Effector memory CD8-positive, alpha-beta T cell (primary cell): Measurements from ENCODE around the gene GTF2F2.

ENCODE experiments used
- ATAC-seq: fragments of 150-1000 bp; cut with Tn5 transposase; replicated peaks from 2 replicates; pipeline ENCODE4 v1.10.0; 2021; ENCODE audit warnings: mild to moderate bottlenecking, moderate library complexity
- DNase-seq, 3 experiments: peaks; one replicate each; pipeline ENCODE4 v3.0.0; 2021
- H3K27ac Mint-ChIP-seq, 2 donors: one replicate each; pipeline ENCODE4 v1.8.0; 2022; ENCODE audit warnings: mild to moderate bottlenecking in 2 of 2, mixed read lengths in 2 of 2, moderate library complexity in 2 of 2
- H3K27me3 Mint-ChIP-seq, 2 donors: one replicate each; pipeline ENCODE4 v1.8.0; 2022; ENCODE audit warnings: mixed read lengths in 2 of 2
- H3K36me3 Mint-ChIP-seq: one replicate; pipeline ENCODE4 v1.8.0; 2022; ENCODE audit warnings: mild to moderate bottlenecking, moderate library complexity, mixed read lengths; ENCODE audit not compliant: insufficient read depth
- H3K4me1 Mint-ChIP-seq, 2 donors: one replicate each; pipeline ENCODE4 v1.8.0; 2022; ENCODE audit warnings: low read depth in 2 of 2, mixed read lengths in 2 of 2
- H3K4me3 Mint-ChIP-seq, 2 donors: one replicate each; pipeline ENCODE4 v1.8.0; 2022; ENCODE audit warnings: mild to moderate bottlenecking in 2 of 2, mixed read lengths in 2 of 2, moderate library complexity in 2 of 2
- H3K9me3 Mint-ChIP-seq, 2 donors: one replicate each; pipeline ENCODE4 v1.8.0; 2022; ENCODE audit warnings: mixed read lengths in 2 of 2
- total RNA-seq, 9 experiments: gene quantifications; one replicate each; lab custom pipeline; 2026; lab: John Stamatoyannopoulos, UW

Gene GTF2F2, protein sequence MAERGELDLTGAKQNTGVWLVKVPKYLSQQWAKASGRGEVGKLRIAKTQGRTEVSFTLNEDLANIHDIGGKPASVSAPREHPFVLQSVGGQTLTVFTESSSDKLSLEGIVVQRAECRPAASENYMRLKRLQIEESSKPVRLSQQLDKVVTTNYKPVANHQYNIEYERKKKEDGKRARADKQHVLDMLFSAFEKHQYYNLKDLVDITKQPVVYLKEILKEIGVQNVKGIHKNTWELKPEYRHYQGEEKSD
- total RNA-seq: 23.4 to 73.9 (median 36.5) reads per million in 9 experiments

GRCh38 chr13:45119991-45120864 is at the start of gene GTF2F2:
Gene GTF2F2, plus strand, starts transcription at chr13:45120510. Its CDS starts 146 bp downstream, at chr13:45120656.
- no peak within 1 kb of the TSS for H3K4me3 Mint-ChIP-seq
- no peaks in the 10 kb centered on the region for H3K9me3 Mint-ChIP-seq
- H3K4me1 Mint-ChIP-seq: peaks cover 7 to 11% of the 10 kb centered on the region in 2 donors
- peaks cover under 1% of the 10 kb centered on the region for H3K36me3 Mint-ChIP-seq
- DNase-seq (peak; percentile 81 to 85 (median 83)), ATAC-seq (peak; percentile 67)
- no peaks in the 10 kb centered on the region for H3K27me3 Mint-ChIP-seq
- no peak within 1 kb of the TSS for H3K27ac Mint-ChIP-seq

DNA sequence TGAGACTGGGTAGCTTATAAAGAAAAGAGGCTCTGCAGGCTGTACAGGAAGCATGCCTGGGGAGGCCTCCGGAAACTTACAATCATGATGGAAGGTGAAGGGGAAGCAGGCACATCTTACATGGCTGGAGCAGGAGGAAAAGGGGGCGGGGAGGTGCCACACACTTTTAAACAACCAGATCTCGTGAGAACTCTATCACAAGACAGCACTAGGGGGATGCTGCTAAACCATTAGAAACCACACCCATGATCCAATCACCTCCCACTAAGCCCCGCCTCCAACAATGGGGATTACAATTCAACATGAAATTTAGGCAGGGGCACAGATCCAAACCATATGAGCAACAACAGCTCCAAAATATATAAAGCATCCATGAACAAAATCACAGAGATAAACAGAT is 46.5 kb upstream of the GTF2F2 start:
- Mint-ChIP-seq H3K36me3 (no peaks in the 10 kb centered on the region), H3K4me3 (no peak overlapping the region), H3K27ac (no peak overlapping the region), H3K27me3 (peaks cover 9 to 17% of the 10 kb centered on the region in 2 donors), H3K9me3 (no peaks in the 10 kb centered on the region), H3K4me1 (peaks cover 7 to 11% of the 10 kb centered on the region in 2 donors)
- DNase-seq (no peak), ATAC-seq (no peak)

DNA sequence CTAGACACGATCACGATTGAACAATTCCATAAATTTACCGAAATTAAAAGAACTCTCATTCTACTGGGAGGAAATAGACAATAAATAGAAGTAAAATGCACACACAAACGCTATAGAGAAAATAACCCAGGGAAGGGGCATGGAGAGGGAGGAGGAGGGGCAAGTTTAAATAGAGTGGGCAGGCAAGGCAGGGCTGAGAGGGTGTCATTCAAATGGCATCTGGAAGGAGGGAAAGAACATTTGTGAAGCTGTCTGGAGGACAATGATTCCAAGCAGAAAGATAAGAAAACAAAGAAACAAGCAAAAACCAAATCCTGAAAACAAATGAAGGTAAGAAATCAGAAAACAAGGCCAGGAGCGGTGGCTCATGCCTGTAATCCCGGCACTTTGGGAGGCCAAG is 45.6 kb upstream of the GTF2F2 start:
- no peak overlapping the region for H3K27ac Mint-ChIP-seq
- ATAC-seq (no peak), DNase-seq (no peak)
- H3K4me1 Mint-ChIP-seq: peaks cover 7 to 11% of the 10 kb centered on the region in 2 donors
- H3K9me3 Mint-ChIP-seq: no peaks in the 10 kb centered on the region
- H3K4me3 Mint-ChIP-seq: no peak overlapping the region
- peaks cover 9 to 17% of the 10 kb centered on the region in 2 donors for H3K27me3 Mint-ChIP-seq
- no peaks in the 10 kb centered on the region for H3K36me3 Mint-ChIP-seq

GRCh38 chr13:45078003-45078402 is 42.3 kb upstream of the GTF2F2 start:
- DNase-seq: no peak
- Mint-ChIP-seq H3K27ac (peak overlapping the region; percentile 3 to 7), H3K4me1 (peaks cover 7 to 11% of the 10 kb centered on the region in 2 donors), H3K27me3 (peaks cover 9 to 23% of the 10 kb centered on the region in 2 donors), H3K36me3 (no peaks in the 10 kb centered on the region), H3K9me3 (no peaks in the 10 kb centered on the region), H3K4me3 (peak overlapping the region in 1 of 2 donors; percentile 0)
- ATAC-seq: no peak

- Mint-ChIP-seq H3K4me3 (no peak overlapping the region), H3K27me3 (peaks cover 0 to 6% of the 10 kb centered on the region in 2 donors), H3K27ac (no peak overlapping the region), H3K9me3 (no peaks in the 10 kb centered on the region), H3K36me3 (no peaks in the 10 kb centered on the region), H3K4me1 (peaks cover 4% of the 10 kb centered on the region in 2 donors)
- DNase-seq: no peak
- ATAC-seq: no peak
Measured at GRCh38 chr13:45082964-45083363, 37.3 kb upstream of the GTF2F2 start.

DNA sequence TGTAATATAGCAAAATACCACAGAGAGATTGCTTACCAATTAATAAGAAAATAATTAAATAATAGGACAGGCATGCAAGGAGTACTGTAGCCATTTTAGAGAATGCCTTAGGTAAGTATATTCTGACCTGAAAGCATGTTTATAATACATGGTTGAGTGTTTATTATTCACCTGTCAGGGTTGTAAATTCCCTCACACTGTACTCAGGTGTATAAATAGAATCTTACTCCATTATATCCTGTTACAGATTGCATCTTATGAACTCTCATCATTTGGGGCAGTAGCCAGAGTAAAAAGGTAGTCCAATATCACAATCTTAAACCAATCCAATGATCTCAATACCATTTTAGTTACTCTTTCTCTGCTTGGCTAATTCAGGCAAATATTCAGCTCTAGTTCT is 35.8 kb upstream of the GTF2F2 start:
- H3K27me3 Mint-ChIP-seq: peaks cover 0 to 6% of the 10 kb centered on the region in 2 donors
- H3K27ac Mint-ChIP-seq: no peak overlapping the region
- no peaks in the 10 kb centered on the region for H3K4me1 Mint-ChIP-seq
- DNase-seq: no peak
- ATAC-seq: no peak
- no peaks in the 10 kb centered on the region for H3K36me3 Mint-ChIP-seq
- no peaks in the 10 kb centered on the region for H3K9me3 Mint-ChIP-seq
- H3K4me3 Mint-ChIP-seq: no peak overlapping the region

- Mint-ChIP-seq H3K9me3 (no peaks in the 10 kb centered on the region), H3K4me1 (no peaks in the 10 kb centered on the region), H3K4me3 (no peak overlapping the region), H3K36me3 (no peaks in the 10 kb centered on the region), H3K27ac (no peak overlapping the region), H3K27me3 (peaks cover 0 to 17% of the 10 kb centered on the region in 2 donors)
- DNase-seq (no peak), ATAC-seq (no peak)
Measured at GRCh38 chr13:45086484-45086883, 33.8 kb upstream of the GTF2F2 start.

GRCh38 chr13:45092663-45093062 is 27.6 kb upstream of the GTF2F2 start:
- Mint-ChIP-seq H3K27ac (no peak overlapping the region), H3K9me3 (no peaks in the 10 kb centered on the region), H3K4me1 (no peaks in the 10 kb centered on the region), H3K4me3 (no peak overlapping the region), H3K27me3 (peaks cover 0 to 11% of the 10 kb centered on the region in 2 donors), H3K36me3 (no peaks in the 10 kb centered on the region)
- DNase-seq (no peak), ATAC-seq (no peak)

DNA sequence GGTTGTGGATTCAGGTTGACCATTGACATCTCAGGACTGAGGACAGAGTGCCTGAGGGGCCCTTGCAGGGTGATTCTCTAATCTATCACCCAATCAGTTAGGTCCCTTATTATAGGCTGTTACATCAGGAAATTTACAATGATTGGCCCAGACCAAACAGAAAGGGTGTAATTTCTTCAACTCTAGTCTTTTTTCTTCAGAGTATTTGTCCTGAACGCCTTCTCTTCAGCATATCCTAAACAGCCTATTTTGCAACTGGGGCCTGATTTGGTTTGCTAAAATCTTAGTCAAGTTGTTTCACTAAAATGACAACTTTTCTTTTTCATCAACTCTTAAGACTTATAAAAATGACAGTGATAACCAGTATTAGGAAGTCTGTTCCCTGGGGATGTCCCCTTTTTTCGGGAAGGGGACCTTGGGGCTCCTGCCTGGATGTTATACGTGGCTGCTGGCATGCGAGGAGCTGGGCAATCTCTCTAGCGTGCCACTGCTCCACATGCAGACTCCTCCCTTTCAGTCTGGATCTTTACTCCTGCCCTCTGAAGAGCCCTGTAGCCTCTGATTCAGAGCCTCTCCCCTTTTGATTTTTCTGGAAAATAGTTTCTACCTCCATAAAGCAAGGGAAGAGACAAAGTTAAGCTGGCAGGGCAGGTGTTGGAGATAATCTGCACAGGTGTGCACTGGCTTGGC is 19.6 kb upstream of the GTF2F2 start:
- H3K4me1 Mint-ChIP-seq: no peaks in the 10 kb centered on the region
- DNase-seq: no peak
- H3K27ac Mint-ChIP-seq: no peak overlapping the region
- peaks cover 8 to 10% of the 10 kb centered on the region in 2 donors for H3K27me3 Mint-ChIP-seq
- no peak overlapping the region for H3K4me3 Mint-ChIP-seq
- H3K36me3 Mint-ChIP-seq: no peaks in the 10 kb centered on the region
- no peaks in the 10 kb centered on the region for H3K9me3 Mint-ChIP-seq
- no peak for ATAC-seq

GRCh38 chr13:45101327-45102018 is 18.8 kb upstream of the GTF2F2 start:
- Mint-ChIP-seq H3K4me3 (no peak overlapping the region), H3K27me3 (peaks cover 13 to 17% of the 10 kb centered on the region in 2 donors), H3K36me3 (peaks cover 3% of the 10 kb centered on the region), H3K4me1 (no peaks in the 10 kb centered on the region), H3K27ac (no peak overlapping the region), H3K9me3 (no peaks in the 10 kb centered on the region)
- no peak for ATAC-seq
- no peak for DNase-seq

GRCh38 chr13:45102136-45102507 is 18.2 kb upstream of the GTF2F2 start:
- Mint-ChIP-seq H3K4me3 (no peak overlapping the region), H3K36me3 (peaks cover 3% of the 10 kb centered on the region), H3K4me1 (no peaks in the 10 kb centered on the region), H3K27ac (no peak overlapping the region), H3K9me3 (no peaks in the 10 kb centered on the region), H3K27me3 (peaks cover 17 to 24% of the 10 kb centered on the region in 2 donors)
- DNase-seq (no peak), ATAC-seq (no peak)

GRCh38 chr13:45103449-45103848 is 16.9 kb upstream of the GTF2F2 start:
- ATAC-seq (no peak), DNase-seq (no peak)
- Mint-ChIP-seq H3K36me3 (peaks cover 3% of the 10 kb centered on the region), H3K4me3 (no peak overlapping the region), H3K4me1 (no peaks in the 10 kb centered on the region), H3K9me3 (no peaks in the 10 kb centered on the region), H3K27me3 (peaks cover 19 to 34% of the 10 kb centered on the region in 2 donors), H3K27ac (no peak overlapping the region)

DNA sequence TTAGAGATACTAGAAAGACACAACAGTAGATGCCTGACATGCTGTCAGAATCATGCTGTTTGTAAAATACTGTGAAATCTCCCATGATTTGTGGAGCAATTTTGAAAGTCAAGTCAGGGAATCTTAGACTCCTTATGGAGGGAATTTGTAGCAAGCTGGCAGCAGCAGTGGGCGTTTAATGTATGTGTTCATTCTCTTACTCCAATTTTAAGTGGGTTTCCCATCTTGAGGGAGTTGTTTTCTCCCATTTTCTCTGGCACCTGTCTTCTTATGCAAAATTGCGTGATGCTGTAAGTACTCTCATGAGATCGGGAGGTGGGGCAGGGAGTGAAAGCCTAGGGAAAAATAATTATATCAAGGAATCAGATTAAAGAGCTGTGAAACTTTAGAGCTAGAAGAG is 16.0 kb upstream of the GTF2F2 start:
- no peak for ATAC-seq
- H3K4me1 Mint-ChIP-seq: no peaks in the 10 kb centered on the region
- H3K9me3 Mint-ChIP-seq: no peaks in the 10 kb centered on the region
- H3K27me3 Mint-ChIP-seq: peaks cover 27 to 34% of the 10 kb centered on the region in 2 donors
- H3K4me3 Mint-ChIP-seq: no peak overlapping the region
- DNase-seq: no peak
- H3K27ac Mint-ChIP-seq: no peak overlapping the region
- H3K36me3 Mint-ChIP-seq: peaks cover 3% of the 10 kb centered on the region
